HepG2 (cell line): ENCODE results near the gene WNT10A. TPM values are rescaled to one million over a fixed set of nuclear protein-coding genes. Genes with fewer than 3 reads are reported as not detected.

ENCODE experiments used
- CCDC6 ChIP-seq: sonication (generic); formaldehyde crosslinking; IDR thresholded peaks from 2 replicates; pipeline ENCODE4 v1.8.1; 2022; ENCODE audit warnings: mild to moderate bottlenecking, missing genetic modification reagents, moderate library complexity
- CENPBD1 ChIP-seq: sonication (generic); formaldehyde crosslinking; IDR thresholded peaks from 2 replicates; pipeline ENCODE4 v1.8.0; 2022; ENCODE audit warnings: missing genetic modification reagents, low read depth, mild to moderate bottlenecking, borderline replicate concordance
- CHD4 ChIP-seq: fragments of 200-600 bp; sonication (generic); IDR thresholded peaks from 2 replicates; pipeline ENCODE4 v1.7.0; 2017; ENCODE audit warnings: mild to moderate bottlenecking, low read length, borderline replicate concordance
- DMTF1 ChIP-seq: sonication (generic); formaldehyde crosslinking; IDR thresholded peaks from 2 replicates; pipeline ENCODE4 v1.4.0; 2020; ENCODE audit warnings: mild to moderate bottlenecking, missing genetic modification reagents
- EED ChIP-seq: sonication (generic); formaldehyde crosslinking; IDR thresholded peaks from 2 replicates; pipeline ENCODE4 v1.5.0; 2020; ENCODE audit warnings: mild to moderate bottlenecking, missing genetic modification reagents
- ELF1 ChIP-seq: sonication (generic); formaldehyde crosslinking; IDR thresholded peaks from 2 replicates; pipeline ENCODE4 v1.4.0; 2020; ENCODE audit warnings: missing genetic modification reagents
- FOXM1 ChIP-seq: sonication (generic); formaldehyde crosslinking; IDR thresholded peaks from 2 replicates; pipeline ENCODE4 v1.5.0; 2020; ENCODE audit warnings: missing genetic modification reagents
- NBN ChIP-seq: fragments of 450-650 bp; conservative IDR thresholded peaks from 2 replicates; pipeline ENCODE4 v1.6.1; 2017
- NFAT5 ChIP-seq: sonication (generic); formaldehyde crosslinking; IDR thresholded peaks from 2 replicates; pipeline ENCODE4 v1.4.0; 2020; ENCODE audit warnings: missing genetic modification reagents
- NFYB ChIP-seq: sonication (generic); formaldehyde crosslinking; IDR thresholded peaks from 2 replicates; pipeline ENCODE4 v1.4.0; 2020; ENCODE audit warnings: missing genetic modification reagents
- SIX4 ChIP-seq: sonication (generic); formaldehyde crosslinking; IDR thresholded peaks from 2 replicates; pipeline ENCODE4 v1.4.0; 2020; ENCODE audit warnings: missing genetic modification reagents
- SPEN ChIP-seq: sonication (generic); formaldehyde crosslinking; IDR thresholded peaks from 2 replicates; pipeline ENCODE4 v1.5.1; 2020; ENCODE audit warnings: low read depth, mild to moderate bottlenecking, missing genetic modification reagents
- TAF15 ChIP-seq: fragments of 200-400 bp; formaldehyde crosslinking; IDR thresholded peaks from one replicate; pipeline ENCODE4 v1.6.1; 2018; ENCODE audit warnings: mild to moderate bottlenecking, low read depth, low read length; ENCODE audit not compliant: poor library complexity, severe bottlenecking
- ZBTB1 ChIP-seq: sonication (generic); formaldehyde crosslinking; IDR thresholded peaks from 2 replicates; pipeline ENCODE4 v1.4.0; 2020; ENCODE audit warnings: missing genetic modification reagents, borderline replicate concordance
- ZGPAT ChIP-seq: IDR thresholded peaks from 2 replicates; pipeline ENCODE4 v1.6.1; 2016; ENCODE audit warnings: mild to moderate bottlenecking
- ZNF225 ChIP-seq: sonication (generic); formaldehyde crosslinking; IDR thresholded peaks from 2 replicates; pipeline ENCODE4 v1.4.0; 2020; ENCODE audit warnings: mild to moderate bottlenecking, missing genetic modification reagents
- ZNF253 ChIP-seq: sonication (generic); formaldehyde crosslinking; IDR thresholded peaks from 2 replicates; pipeline ENCODE4 v1.8.0; 2022; ENCODE audit warnings: mild to moderate bottlenecking, missing genetic modification reagents, borderline replicate concordance
- ZNF563 ChIP-seq: sonication (generic); formaldehyde crosslinking; IDR thresholded peaks from 2 replicates; pipeline ENCODE4 v1.8.0; 2022; ENCODE audit warnings: mild to moderate bottlenecking, moderate library complexity, missing genetic modification reagents
- ZNF761 ChIP-seq: sonication (generic); formaldehyde crosslinking; conservative IDR thresholded peaks from 2 replicates; pipeline ENCODE4 v1.4.0; 2020; ENCODE audit warnings: mild to moderate bottlenecking, missing genetic modification reagents
- ZNF841 ChIP-seq: sonication (generic); formaldehyde crosslinking; IDR thresholded peaks from 2 replicates; pipeline ENCODE4 v1.8.1; 2023; ENCODE audit warnings: missing genetic modification reagents, borderline replicate concordance
- polyA plus RNA-seq, 8 experiments: library from polyadenylated mRNA; depleted of rRNA in 3 of 8; stranded (reverse) in 7 of 8; unstranded in 1 of 8; fragments of >200 nt; fragmentation: Illumina TruSeq in 4 of 8; extraction: Trizol in 4 of 8; gene quantifications; 2 replicates each; pipeline versions ENCODE4 v1.2.1 to v1.2.3, GENCODE V29; 2011 to 2016; ENCODE audit warnings: low read depth in 4 of 8, missing spikeins in 1 of 8, mixed read lengths in 1 of 8; ENCODE audit not compliant: insufficient read depth in 1 of 8
- total RNA-seq, 5 experiments: library from RNA; depleted of rRNA; stranded (reverse); fragments of >200 nt; fragmentation: Illumina TruSeq; extraction: Trizol; gene quantifications; 2 replicates each; pipeline ENCODE4 v1.2.3, GENCODE V29; 2016; ENCODE audit warnings: low read depth in 1 of 5

The WNT10A gene
- total and polyA plus RNA-seq, 2 of the 13 experiments (the other 11 are each of a cell fraction or from before 2014, with no cell fraction given): 0.03 TPM; not detected in 1

- TF ChIP-seq NFAT5: peak; percentile 67; the same call in 1 of the 2 replicates
- no peak for TF ChIP-seq CENPBD1 (CRISPR knock-in tag)
- TF ChIP-seq SPEN: peak; percentile 99
- TF ChIP-seq SIX4: peak; percentile 99
- TF ChIP-seq DMTF1 (CRISPR knock-in tag): 0 out of 2 replicates have a peak, but pooled peaks have one; percentile 36
- 0 out of 2 replicates have a peak, but pooled peaks have one; percentile 48 for TF ChIP-seq FOXM1 (CRISPR knock-in tag)
- TF ChIP-seq CHD4: no peak
- TF ChIP-seq ZNF225: peak; percentile 99
- no peak for TF ChIP-seq ZNF841 (CRISPR knock-in tag)
- TF ChIP-seq ELF1: peak; percentile 90
- TF ChIP-seq ZBTB1 (CRISPR knock-in tag): 0 out of 2 replicates have a peak, but pooled peaks have one; percentile 32
- TF ChIP-seq NBN: no peak
- 0 out of 2 replicates have a peak, but pooled peaks have one; percentile 60 for TF ChIP-seq ZNF563 (CRISPR knock-in tag)
- peak; percentile 87 for TF ChIP-seq ZNF761 (CRISPR knock-in tag)
- TF ChIP-seq ZGPAT (CRISPR knock-in tag): peak; percentile 71; the same call in 1 of the 2 replicates
- peak; percentile 91 for TF ChIP-seq CCDC6
- peak; percentile 54 for TF ChIP-seq NFYB
- peak; percentile 92; the same call in 1 of the 2 replicates for TF ChIP-seq ZNF253 (CRISPR knock-in tag)
- peak; percentile 95; the same call in 1 of the 2 replicates for TF ChIP-seq EED
- TF ChIP-seq TAF15: peak; percentile 88
Observed at GRCh38 chr2:218908721-218909619, 28.3 kb downstream of the WNT10A start (continued).
